ENCODE data around the gene TPX2.

TPX2 gene

GRCh38 chr20:31848088-31848999 lies 109.3 kb downstream of the TPX2 start:
- no peak overlapping the region for H3K4me3 ChIP-seq (ENCODE audit: low read depth, low read length)
- TF ChIP-seq, protein P1, sequence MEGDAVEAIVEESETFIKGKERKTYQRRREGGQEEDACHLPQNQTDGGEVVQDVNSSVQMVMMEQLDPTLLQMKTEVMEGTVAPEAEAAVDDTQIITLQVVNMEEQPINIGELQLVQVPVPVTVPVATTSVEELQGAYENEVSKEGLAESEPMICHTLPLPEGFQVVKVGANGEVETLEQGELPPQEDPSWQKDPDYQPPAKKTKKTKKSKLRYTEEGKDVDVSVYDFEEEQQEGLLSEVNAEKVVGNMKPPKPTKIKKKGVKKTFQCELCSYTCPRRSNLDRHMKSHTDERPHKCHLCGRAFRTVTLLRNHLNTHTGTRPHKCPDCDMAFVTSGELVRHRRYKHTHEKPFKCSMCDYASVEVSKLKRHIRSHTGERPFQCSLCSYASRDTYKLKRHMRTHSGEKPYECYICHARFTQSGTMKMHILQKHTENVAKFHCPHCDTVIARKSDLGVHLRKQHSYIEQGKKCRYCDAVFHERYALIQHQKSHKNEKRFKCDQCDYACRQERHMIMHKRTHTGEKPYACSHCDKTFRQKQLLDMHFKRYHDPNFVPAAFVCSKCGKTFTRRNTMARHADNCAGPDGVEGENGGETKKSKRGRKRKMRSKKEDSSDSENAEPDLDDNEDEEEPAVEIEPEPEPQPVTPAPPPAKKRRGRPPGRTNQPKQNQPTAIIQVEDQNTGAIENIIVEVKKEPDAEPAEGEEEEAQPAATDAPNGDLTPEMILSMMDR (IDR thresholded peaks at IDR 0.05; ENCODE audit: borderline replicate concordance, insufficient read depth, low read depth, low read length), result no peak

- H3K4me3 ChIP-seq (ENCODE audit: low read depth, low read length), result no peak overlapping the region
These were observed 110.3 kb downstream of the TPX2 start for GRCh38 chr20:31849306-31849930.

More at GRCh38 chr20:31849306-31849930, 110.3 kb downstream of the TPX2 start:
- TF ChIP-seq, protein P1 (IDR thresholded peaks at IDR 0.05; ENCODE audit: borderline replicate concordance, insufficient read depth, low read depth, low read length), result no peak
